Upper lobe of left lung (tissue), 6 donors: ENCODE measurements around the gene WNK1. TPM values are rescaled to one million over a fixed set of nuclear protein-coding genes. Genes with fewer than 3 reads are reported as not detected.

Experiments used
- ATAC-seq, 2 donors: fragments of 200-7000 bp; cut with Tn5 transposase; one replicate each; pipeline ENCODE4 v1.9.1; 2022; ENCODE audit warnings: mild to moderate bottlenecking in 2 of 2, moderate library complexity in 2 of 2; ENCODE audit not compliant: low FRiP score in 2 of 2
- DNase-seq, 2 donors: peaks; one replicate each; pipeline ENCODE4 v3.0.0-alpha.2; 2019 to 2020
- H3K27ac ChIP-seq, 4 donors: fragments of 200-600 bp; sonication (generic); one replicate each; pipeline ENCODE4 v1.5.1; 2016 to 2019
- H3K27me3 ChIP-seq, 4 donors: fragments of 200-600 bp; sonication (generic); one replicate each; pipeline ENCODE4 v1.5.1; 2017 to 2019
- H3K36me3 ChIP-seq, 4 donors: fragments of 200-600 bp; sonication (generic); one replicate each; pipeline ENCODE4 v1.5.1; 2016 to 2019
- H3K4me1 ChIP-seq, 4 donors: fragments of 200-600 bp; sonication (generic); one replicate each; pipeline ENCODE4 v1.5.1; 2018 to 2019
- H3K4me3 ChIP-seq, 4 donors: fragments of 200-600 bp; sonication (generic); one replicate each; pipeline ENCODE4 v1.5.1; 2017 to 2019; ENCODE audit warnings: mild to moderate bottlenecking in 2 of 4, moderate library complexity in 1 of 4
- H3K9me3 ChIP-seq, 4 donors: fragments of 200-600 bp; sonication (generic); one replicate each; pipeline ENCODE4 v1.5.1; 2018 to 2019
- EP300 ChIP-seq, 4 donors: sonication (generic); formaldehyde crosslinking; IDR thresholded peaks; one replicate each; pipeline ENCODE4 v1.5.1; 2017; ENCODE audit warnings: antibody characterized with exemption in 4 of 4, control low read depth in 2 of 4
- POLR2A ChIP-seq, 4 donors: fragments of 450-650 bp; IDR thresholded peaks; one replicate each; pipeline ENCODE4 v1.5.1; 2016 to 2017; ENCODE audit warnings: antibody characterized with exemption in 4 of 4, mild to moderate bottlenecking in 2 of 4
- POLR2AphosphoS5 ChIP-seq, 2 donors: sonication (generic); formaldehyde crosslinking; IDR thresholded peaks; one replicate each; pipeline ENCODE4 v1.5.1; 2017; ENCODE audit warnings: antibody characterized with exemption in 2 of 2
- WGBS, 2 donors: methylation state at CpG; one replicate each; pipeline ENCODE4 v1.1.5; 2017 to 2018; 5-methylcytosine and 5-hydroxymethylcytosine counted together
- total RNA-seq, 6 donors: library from RNA; depleted of rRNA in 4 of 6; stranded (reverse); fragments of >200 nt in 4 of 6; gene quantifications; one replicate each; pipeline versions ENCODE4 v1.1.0 to v1.2.1, GENCODE V29; 2016 to 2021
- TF ChIP-seq, protein P1 (sequence below), 6 experiments: fragments of 450-650 bp in 4 of 6; fragments of 200-600 bp in 2 of 6; sonication (generic) in 2 of 6; IDR thresholded peaks; one replicate each; pipeline ENCODE4 v1.5.1; 2016 to 2019; ENCODE audit warnings: antibody characterized with exemption in 6 of 6
- donor health status: DM: no; HTN: no; CAD: no; lungs with moderate emphysema.
- donor health status: DM: no; HTN: yes; CAD: no; lungs with severe emphysema.

Gene WNK1
- total RNA-seq, 6 donors from 2014 or later: 184 to 288 (median 245) TPM

- H3K9me3 ChIP-seq: no peaks in the 10 kb centered on the region
- ATAC-seq: peak in 1 of 2 donors; percentile 34
- H3K4me1 ChIP-seq: peaks cover 6 to 22% (median 11%) of the 10 kb centered on the region in 4 donors
- DNase-seq: no peak
- peak overlapping the region in 1 of 4 donors; percentile 20 for H3K27ac ChIP-seq
- no peak overlapping the region for H3K4me3 ChIP-seq
- peaks cover 0 to 8% (median 0%) of the 10 kb centered on the region in 4 donors for H3K36me3 ChIP-seq
- TF ChIP-seq POLR2AphosphoS5 (IDR thresholded peaks at IDR 0.05) (no peak), EP300 (IDR thresholded peaks at IDR 0.05) (no peak), POLR2A (IDR thresholded peaks at IDR 0.05) (no peak)
- TF ChIP-seq, protein P1, sequence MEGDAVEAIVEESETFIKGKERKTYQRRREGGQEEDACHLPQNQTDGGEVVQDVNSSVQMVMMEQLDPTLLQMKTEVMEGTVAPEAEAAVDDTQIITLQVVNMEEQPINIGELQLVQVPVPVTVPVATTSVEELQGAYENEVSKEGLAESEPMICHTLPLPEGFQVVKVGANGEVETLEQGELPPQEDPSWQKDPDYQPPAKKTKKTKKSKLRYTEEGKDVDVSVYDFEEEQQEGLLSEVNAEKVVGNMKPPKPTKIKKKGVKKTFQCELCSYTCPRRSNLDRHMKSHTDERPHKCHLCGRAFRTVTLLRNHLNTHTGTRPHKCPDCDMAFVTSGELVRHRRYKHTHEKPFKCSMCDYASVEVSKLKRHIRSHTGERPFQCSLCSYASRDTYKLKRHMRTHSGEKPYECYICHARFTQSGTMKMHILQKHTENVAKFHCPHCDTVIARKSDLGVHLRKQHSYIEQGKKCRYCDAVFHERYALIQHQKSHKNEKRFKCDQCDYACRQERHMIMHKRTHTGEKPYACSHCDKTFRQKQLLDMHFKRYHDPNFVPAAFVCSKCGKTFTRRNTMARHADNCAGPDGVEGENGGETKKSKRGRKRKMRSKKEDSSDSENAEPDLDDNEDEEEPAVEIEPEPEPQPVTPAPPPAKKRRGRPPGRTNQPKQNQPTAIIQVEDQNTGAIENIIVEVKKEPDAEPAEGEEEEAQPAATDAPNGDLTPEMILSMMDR (IDR thresholded peaks at IDR 0.05): no peak
- no peaks in the 10 kb centered on the region for H3K27me3 ChIP-seq
- WGBS, 2 donors: 83 to 89% methylated on average over 1 of the region's 1 CpG
These were observed 99.0 kb downstream of the WNK1 start for GRCh38 chr12:851343-851742.

- peak overlapping the region in 1 of 4 donors; percentile 20 for H3K27ac ChIP-seq
- peaks cover 0 to 11% (median 0%) of the 10 kb centered on the region in 4 donors for H3K36me3 ChIP-seq
- DNase-seq (no peak), ATAC-seq (peak in 1 of 2 donors; percentile 58)
- peaks cover 6 to 22% (median 11%) of the 10 kb centered on the region in 4 donors for H3K4me1 ChIP-seq
- WGBS, 2 donors: 69 to 72% methylated on average over 3 of the region's 3 CpGs
- TF ChIP-seq POLR2AphosphoS5 (IDR thresholded peaks at IDR 0.05) (no peak), EP300 (IDR thresholded peaks at IDR 0.05) (no peak), POLR2A (IDR thresholded peaks at IDR 0.05) (no peak)
- TF ChIP-seq, protein P1 (IDR thresholded peaks at IDR 0.05): no peak
- H3K9me3 ChIP-seq: no peaks in the 10 kb centered on the region
- no peaks in the 10 kb centered on the region for H3K27me3 ChIP-seq
- H3K4me3 ChIP-seq: no peak overlapping the region
These were observed 99.5 kb downstream of the WNK1 start for GRCh38 chr12:851913-852312.

DNA sequence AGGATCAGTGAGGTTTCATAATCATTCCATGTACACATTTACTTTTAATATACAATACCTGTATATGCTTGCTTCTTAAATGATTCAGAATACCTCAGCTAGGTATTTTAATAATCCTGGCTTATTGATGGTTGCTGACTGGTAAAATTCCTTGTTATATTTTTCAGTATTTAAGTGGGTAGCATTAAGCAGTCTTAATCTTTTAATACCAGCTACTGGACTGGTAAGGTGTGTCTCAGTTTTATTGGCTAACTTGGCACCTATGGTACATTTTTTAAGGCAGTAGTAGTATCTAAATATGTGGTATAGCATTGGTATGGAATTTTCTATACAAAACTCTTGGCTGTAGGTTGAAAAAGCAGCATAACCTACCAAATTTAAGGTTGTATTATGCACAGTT is 100.5 kb downstream of the WNK1 start:
- no peak overlapping the region for H3K27ac ChIP-seq
- H3K4me3 ChIP-seq: no peak overlapping the region
- TF ChIP-seq EP300 (IDR thresholded peaks at IDR 0.05): no peak
- TF ChIP-seq, protein P1 (IDR thresholded peaks at IDR 0.05): no peak
- no peak for TF ChIP-seq POLR2AphosphoS5 (IDR thresholded peaks at IDR 0.05)
- TF ChIP-seq POLR2A (IDR thresholded peaks at IDR 0.05): no peak
- ATAC-seq (no peak), DNase-seq (no peak)
- H3K4me1 ChIP-seq: peaks cover 6 to 22% (median 11%) of the 10 kb centered on the region in 4 donors
- H3K27me3 ChIP-seq: no peaks in the 10 kb centered on the region
- no peaks in the 10 kb centered on the region for H3K9me3 ChIP-seq
- peaks cover 1 to 20% (median 5%) of the 10 kb centered on the region in 4 donors for H3K36me3 ChIP-seq

DNA sequence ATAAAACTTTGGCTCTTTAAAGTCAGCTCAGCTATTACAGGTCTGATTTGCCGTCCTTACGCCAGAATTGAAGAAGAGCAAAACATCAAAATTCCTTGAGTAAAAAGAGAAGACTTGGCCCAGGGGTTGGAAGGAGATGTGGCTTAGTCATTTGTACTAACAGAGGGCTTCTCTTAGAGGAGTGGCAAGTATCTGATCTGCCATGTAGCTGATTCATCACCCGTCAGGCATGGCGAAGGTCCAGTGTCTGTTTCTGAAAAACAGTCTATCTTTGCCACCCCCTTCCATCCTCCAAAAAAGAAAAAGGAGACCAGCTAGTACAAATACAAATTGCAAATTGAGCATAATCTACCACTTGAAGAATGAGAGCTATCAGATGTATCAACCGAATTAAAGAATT is 105.2 kb downstream of the WNK1 start:
- WGBS, 2 donors: 94 to 99% methylated on average over 5 of the region's 5 CpGs
- Histone ChIP-seq H3K4me3 (no peak overlapping the region), H3K36me3 (peaks cover 26 to 67% (median 37%) of the 10 kb centered on the region in 4 donors), H3K27ac (no peak overlapping the region), H3K27me3 (no peaks in the 10 kb centered on the region), H3K4me1 (peaks cover 0 to 12% (median 5%) of the 10 kb centered on the region in 4 donors), H3K9me3 (no peaks in the 10 kb centered on the region)
- peak in 1 of 2 donors; percentile 81 for ATAC-seq
- DNase-seq: no peak
- TF ChIP-seq EP300 (IDR thresholded peaks at IDR 0.05) (no peak), POLR2AphosphoS5 (IDR thresholded peaks at IDR 0.05) (no peak), POLR2A (IDR thresholded peaks at IDR 0.05) (no peak)
- TF ChIP-seq, protein P1 (IDR thresholded peaks at IDR 0.05): no peak

DNA sequence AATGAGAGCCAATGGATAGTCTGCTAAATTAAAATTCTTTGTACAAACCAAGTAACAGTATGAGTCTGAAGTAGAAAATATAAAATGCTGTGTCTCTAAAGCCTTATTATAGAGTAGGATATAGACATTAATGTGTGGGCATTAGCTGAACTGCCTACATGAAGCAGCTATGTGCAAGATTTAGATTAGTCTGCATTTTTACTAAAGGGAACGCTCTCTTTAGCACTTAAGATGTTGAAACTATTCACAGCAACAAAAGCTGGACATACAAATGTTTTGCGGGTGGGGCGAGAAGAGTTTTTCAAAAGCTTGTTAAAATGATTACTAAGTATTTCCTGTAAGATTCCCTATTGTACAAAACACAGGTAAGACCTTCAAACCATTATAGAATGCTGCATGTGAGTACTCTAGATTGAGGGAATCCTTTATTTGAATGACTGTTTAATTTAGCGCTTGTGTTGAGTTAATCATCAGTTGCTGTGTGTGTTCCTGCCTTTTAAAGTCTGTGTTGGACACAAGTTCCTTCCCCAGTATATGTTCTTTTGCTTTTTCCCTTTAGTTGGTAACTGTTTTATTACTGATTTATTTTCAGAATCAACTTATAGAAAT is 110.0 kb downstream of the WNK1 start:
- Histone ChIP-seq H3K27ac (no peak overlapping the region), H3K36me3 (peaks cover 26 to 89% (median 62%) of the 10 kb centered on the region in 4 donors), H3K9me3 (no peaks in the 10 kb centered on the region), H3K27me3 (no peaks in the 10 kb centered on the region), H3K4me1 (peaks cover 0 to 7% (median 0%) of the 10 kb centered on the region in 4 donors), H3K4me3 (no peak overlapping the region)
- no peak for TF ChIP-seq EP300 (IDR thresholded peaks at IDR 0.05)
- no peak for TF ChIP-seq POLR2AphosphoS5 (IDR thresholded peaks at IDR 0.05)
- TF ChIP-seq POLR2A (IDR thresholded peaks at IDR 0.05): no peak
- TF ChIP-seq, protein P1 (IDR thresholded peaks at IDR 0.05): no peak
- WGBS, 2 donors: 63 to 72% methylated on average over 4 of the region's 4 CpGs
- ATAC-seq (no peak), DNase-seq (no peak)
